Uterus (tissue), 4 donors: ENCODE results near the gene SEC14L3. TPM values are rescaled to one million over a fixed set of nuclear protein-coding genes. Genes with fewer than 3 reads are reported as not detected.
A peak's percentile ranks its signal among the peaks of the same experiment; 100 is the strongest.

Experiments used
- DNase-seq, 2 donors: peaks; one replicate each; pipeline ENCODE4 v3.0.0-alpha.2; 2019 to 2020
- H3K27ac ChIP-seq, 2 donors: fragments of 200-600 bp; sonication (generic); 1 replicate in 1 of 2; 2 replicates in 1 of 2; pipeline ENCODE4 v1.5.1; 2016 to 2018
- H3K27me3 ChIP-seq, 2 donors: fragments of 200-600 bp; sonication (generic); one replicate each; pipeline ENCODE4 v1.5.1; 2018 to 2019; ENCODE audit warnings: control low read depth in 1 of 2
- H3K36me3 ChIP-seq, 2 donors: fragments of 200-600 bp; sonication (generic); one replicate each; pipeline ENCODE4 v1.5.1; 2019; ENCODE audit warnings: control low read depth in 1 of 2
- H3K4me1 ChIP-seq, 2 donors: fragments of 200-600 bp; sonication (generic); one replicate each; pipeline ENCODE4 v1.5.1; 2018 to 2019; ENCODE audit warnings: control low read depth in 1 of 2
- H3K4me3 ChIP-seq, 2 donors: fragments of 200-600 bp; sonication (generic); 1 replicate in 1 of 2; 2 replicates in 1 of 2; pipeline ENCODE4 v1.5.1; 2018 to 2019; ENCODE audit warnings: mild to moderate bottlenecking in 1 of 2
- H3K9me3 ChIP-seq, 2 donors: fragments of 200-600 bp; sonication (generic); one replicate each; pipeline ENCODE4 v1.5.1; 2019; ENCODE audit warnings: control low read depth in 1 of 2
- POLR2A ChIP-seq, 2 donors: fragments of 450-650 bp; IDR thresholded peaks; one replicate each; pipeline ENCODE4 v1.6.1; 2016; ENCODE audit warnings: antibody characterized with exemption in 2 of 2, mild to moderate bottlenecking in 1 of 2, moderate library complexity in 1 of 2
- intact Hi-C: fragments of 100-400 bp; cut with DNase I; formaldehyde crosslinking; loops from one replicate; pipeline ENCODE4 v1.15.1; 2023; ENCODE audit warnings: low total_unique reads
- total RNA-seq, 4 donors: library from RNA; depleted of rRNA in 3 of 4; stranded (reverse); fragments of >200 nt in 3 of 4; gene quantifications; one replicate each; pipeline versions ENCODE4 v1.1.0 to v1.2.4, GENCODE V29; 2014 to 2023
- TF ChIP-seq, protein P1 (sequence below), 4 experiments: fragments of 200-600 bp in 2 of 4; fragments of 450-650 bp in 2 of 4; sonication (generic) in 2 of 4; IDR thresholded peaks; one replicate each; pipeline ENCODE4 v1.5.1; 2016 to 2019; ENCODE audit warnings: antibody characterized with exemption in 4 of 4, mild to moderate bottlenecking in 2 of 4, moderate library complexity in 1 of 4
- donor health status: DM: yes; HTN: yes; CAD: no.

Gene SEC14L3
- total RNA-seq, 4 donors from 2014 or later: not detected

- no peak for DNase-seq
- Histone ChIP-seq H3K27ac (peak overlapping the region; percentile 83 to 95), H3K9me3 (no peaks in the 10 kb centered on the region), H3K4me3 (no peak overlapping the region), H3K27me3 (no peaks in the 10 kb centered on the region), H3K36me3 (no peaks in the 10 kb centered on the region), H3K4me1 (peaks cover 0 to 21% of the 10 kb centered on the region in 2 donors)
- intact Hi-C loops: no loop called here
- TF ChIP-seq, protein P1, sequence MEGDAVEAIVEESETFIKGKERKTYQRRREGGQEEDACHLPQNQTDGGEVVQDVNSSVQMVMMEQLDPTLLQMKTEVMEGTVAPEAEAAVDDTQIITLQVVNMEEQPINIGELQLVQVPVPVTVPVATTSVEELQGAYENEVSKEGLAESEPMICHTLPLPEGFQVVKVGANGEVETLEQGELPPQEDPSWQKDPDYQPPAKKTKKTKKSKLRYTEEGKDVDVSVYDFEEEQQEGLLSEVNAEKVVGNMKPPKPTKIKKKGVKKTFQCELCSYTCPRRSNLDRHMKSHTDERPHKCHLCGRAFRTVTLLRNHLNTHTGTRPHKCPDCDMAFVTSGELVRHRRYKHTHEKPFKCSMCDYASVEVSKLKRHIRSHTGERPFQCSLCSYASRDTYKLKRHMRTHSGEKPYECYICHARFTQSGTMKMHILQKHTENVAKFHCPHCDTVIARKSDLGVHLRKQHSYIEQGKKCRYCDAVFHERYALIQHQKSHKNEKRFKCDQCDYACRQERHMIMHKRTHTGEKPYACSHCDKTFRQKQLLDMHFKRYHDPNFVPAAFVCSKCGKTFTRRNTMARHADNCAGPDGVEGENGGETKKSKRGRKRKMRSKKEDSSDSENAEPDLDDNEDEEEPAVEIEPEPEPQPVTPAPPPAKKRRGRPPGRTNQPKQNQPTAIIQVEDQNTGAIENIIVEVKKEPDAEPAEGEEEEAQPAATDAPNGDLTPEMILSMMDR (IDR thresholded peaks at IDR 0.05): no peak
- TF ChIP-seq POLR2A (IDR thresholded peaks at IDR 0.05): no peak
These were observed 49.9 kb downstream of the SEC14L3 start for GRCh38 chr22:30421695-30422480.

GRCh38 chr22:30420347-30421125 is 51.3 kb downstream of the SEC14L3 start:
- Histone ChIP-seq H3K27ac (no peak overlapping the region), H3K4me3 (no peak overlapping the region), H3K27me3 (no peaks in the 10 kb centered on the region), H3K9me3 (no peaks in the 10 kb centered on the region), H3K36me3 (no peaks in the 10 kb centered on the region), H3K4me1 (peaks cover 0 to 21% of the 10 kb centered on the region in 2 donors)
- TF ChIP-seq, protein P1 (IDR thresholded peaks at IDR 0.05): no peak
- TF ChIP-seq POLR2A (IDR thresholded peaks at IDR 0.05): no peak
- DNase-seq: no peak
- intact Hi-C loops: no loop called here

DNA sequence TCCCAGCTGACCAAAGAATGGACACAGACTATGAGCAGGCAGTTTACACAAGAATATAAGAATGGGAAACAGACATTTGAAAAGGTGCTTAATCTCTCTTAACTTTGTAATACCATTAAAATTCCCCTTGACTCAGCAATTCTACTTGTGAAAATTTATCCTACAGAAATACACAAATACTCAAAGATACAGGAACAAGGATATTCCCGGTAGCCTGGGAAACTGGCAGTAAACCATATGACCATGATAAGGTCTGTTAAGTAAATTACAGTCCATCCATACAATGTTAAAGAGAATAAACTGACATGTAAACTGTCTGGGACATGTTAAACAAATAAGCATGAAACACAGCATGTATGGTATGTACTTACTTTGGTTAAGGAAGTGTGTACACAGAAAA is 55.0 kb downstream of the SEC14L3 start:
- H3K36me3 ChIP-seq: no peaks in the 10 kb centered on the region
- intact Hi-C loops: no loop called here
- H3K4me3 ChIP-seq: no peak overlapping the region
- H3K27me3 ChIP-seq: no peaks in the 10 kb centered on the region
- no peak for TF ChIP-seq POLR2A (IDR thresholded peaks at IDR 0.05)
- TF ChIP-seq, protein P1 (IDR thresholded peaks at IDR 0.05): no peak
- H3K9me3 ChIP-seq: no peaks in the 10 kb centered on the region
- no peak for DNase-seq
- H3K27ac ChIP-seq: no peak overlapping the region
- peaks cover 0 to 1% of the 10 kb centered on the region in 2 donors for H3K4me1 ChIP-seq

GRCh38 chr22:30416403-30416802 is 55.4 kb downstream of the SEC14L3 start:
- Histone ChIP-seq H3K9me3 (no peaks in the 10 kb centered on the region), H3K36me3 (no peaks in the 10 kb centered on the region), H3K27ac (no peak overlapping the region), H3K27me3 (no peaks in the 10 kb centered on the region), H3K4me3 (no peak overlapping the region), H3K4me1 (no peaks in the 10 kb centered on the region)
- intact Hi-C loops: no loop called here
- TF ChIP-seq, protein P1 (IDR thresholded peaks at IDR 0.05): no peak
- TF ChIP-seq POLR2A (IDR thresholded peaks at IDR 0.05): no peak
- DNase-seq: no peak

DNA sequence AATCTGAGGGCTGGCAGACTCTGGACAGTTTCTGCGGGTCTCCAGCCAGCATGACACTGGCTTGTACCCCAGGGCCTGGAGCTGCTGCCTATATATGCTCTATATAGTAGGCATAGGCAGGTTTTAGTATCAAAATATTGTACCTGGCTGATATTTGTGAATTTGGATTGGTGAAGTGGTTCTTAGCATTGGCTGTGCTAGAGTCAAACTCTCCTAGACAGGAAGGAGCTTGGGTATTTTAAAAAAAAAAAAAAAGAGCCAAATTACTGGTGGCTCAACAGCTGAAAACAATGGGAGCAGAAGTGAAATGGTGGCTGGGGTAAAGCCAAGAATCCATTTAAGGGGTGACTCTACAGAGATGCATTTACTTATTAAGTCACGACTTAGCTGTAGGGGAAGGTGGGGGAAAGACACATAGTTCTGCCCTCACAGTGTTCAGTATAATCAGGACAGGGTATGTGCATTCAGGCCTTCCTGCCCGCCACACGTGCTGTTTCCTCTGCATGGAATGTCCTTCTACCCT is 57.2 kb downstream of the SEC14L3 start:
- Histone ChIP-seq H3K27ac (no peak overlapping the region), H3K36me3 (no peaks in the 10 kb centered on the region)
- no peak for TF ChIP-seq POLR2A (IDR thresholded peaks at IDR 0.05)
- TF ChIP-seq, protein P1 (IDR thresholded peaks at IDR 0.05): no peak

More for the DNA sequence above, 57.2 kb downstream of the SEC14L3 start:
- DNase-seq: no peak
- Histone ChIP-seq H3K9me3 (no peaks in the 10 kb centered on the region), H3K4me3 (no peak overlapping the region), H3K27me3 (no peaks in the 10 kb centered on the region), H3K4me1 (no peaks in the 10 kb centered on the region)
- intact Hi-C loops: no loop called here
